Panc1 (cell line): ENCODE measurements around the gene EARS2. TPM values are rescaled to one million over a fixed set of nuclear protein-coding genes. Genes with fewer than 3 reads are reported as not detected.

Experiments
- ATAC-seq: fragments of 200-7000 bp; cut with Tn5 transposase; 2 replicates; pipeline ENCODE4 v1.9.1; 2020; ENCODE audit warnings: mild to moderate bottlenecking, moderate library complexity
- BruUV-seq: library from RNA; stranded (reverse); fragments of 400-500 nt; replicated peaks from 2 replicates; lab custom pipeline; 2021; lab: Mats Ljungman, UMichigan
- CTCF ChIA-PET: fragments of 300-600 bp; sonication (Branson Sonifier 250); formaldehyde crosslinking; loops from one replicate; lab custom pipeline; 2022; ENCODE audit warnings: antibody characterized with exemption; lab: Charles Lee
- POLR2A ChIA-PET: fragments of 300-600 bp; sonication (Branson Sonifier 250); formaldehyde crosslinking; loops from one replicate; lab custom pipeline; 2022; ENCODE audit warnings: antibody characterized with exemption; lab: Charles Lee
- DNase-seq: peaks from one replicate; pipeline ENCODE4 v3.0.0-alpha.2; 2010; ENCODE audit warnings: low read depth, low spot score
- H3K27ac ChIP-seq: 2 replicates; pipeline ENCODE4 v1.5.1; 2011; ENCODE audit warnings: mild to moderate bottlenecking, low read length, inconsistent platforms
- H3K27me3 ChIP-seq: fragments of 200-500 bp; sonication (Bioruptor generic); 2 replicates; pipeline ENCODE4 v1.6.0; 2014; ENCODE audit warnings: low read length, inconsistent platforms; ENCODE audit not compliant: control insufficient read depth, insufficient read depth
- H3K36me3 ChIP-seq: fragments of 200-500 bp; sonication (Bioruptor generic); 2 replicates; pipeline ENCODE4 v1.5.1; 2014; ENCODE audit warnings: inconsistent platforms, mild to moderate bottlenecking, low read length, moderate library complexity; ENCODE audit not compliant: control insufficient read depth, insufficient read depth
- H3K4me1 ChIP-seq: 2 replicates; pipeline ENCODE4 v1.5.1; 2011; ENCODE audit warnings: inconsistent platforms, mild to moderate bottlenecking, low read length, moderate library complexity; ENCODE audit not compliant: control insufficient read depth, insufficient read depth
- H3K4me3 ChIP-seq, 2 experiments: 2 replicates each; pipeline ENCODE4 v1.5.1; 2011 to 2012; ENCODE audit warnings: low read depth in 2 of 2, low read length in 2 of 2, mild to moderate bottlenecking in 2 of 2, inconsistent platforms in 1 of 2, moderate library complexity in 1 of 2
- H3K9me3 ChIP-seq: fragments of 200-500 bp; sonication (Bioruptor generic); 2 replicates; pipeline ENCODE4 v1.5.1; 2014; ENCODE audit warnings: low read depth, mild to moderate bottlenecking, inconsistent platforms, low read length, moderate library complexity; ENCODE audit not compliant: control insufficient read depth, insufficient read depth
- POLR2AphosphoS5 ChIP-seq: IDR thresholded peaks from 2 replicates; pipeline ENCODE4 v1.6.1; 2012; ENCODE audit warnings: mild to moderate bottlenecking, low read depth, low read length, moderate library complexity
- SIN3A ChIP-seq: IDR thresholded peaks from 2 replicates; pipeline ENCODE4 v1.6.1; 2012; ENCODE audit warnings: low read depth, mild to moderate bottlenecking, low read length, moderate library complexity, borderline replicate concordance; ENCODE audit not compliant: insufficient read depth
- TCF7L2 ChIP-seq: IDR thresholded peaks from 2 replicates; pipeline ENCODE4 v1.6.1; 2011; ENCODE audit warnings: mild to moderate bottlenecking, low read depth, low read length, inconsistent platforms
- in situ Hi-C: cut with HindIII; loops from 2 replicates; pipeline ENCODE4 v1.10.0; 2016; ENCODE audit warnings: low sequenced_read_pairs, low pct_unique_long_range_greater_than_20kb
- intact Hi-C: fragments of 100-400 bp; cut with micrococcal nuclease; formaldehyde crosslinking; loops from one replicate; pipeline ENCODE4 v1.10.0; 2022; ENCODE audit not compliant: unreplicated experiment
- total RNA-seq: library from RNA; stranded (reverse); gene quantifications from one replicate; pipeline ENCODE4 v1.2.1, GENCODE V29; 2021; ENCODE audit not compliant: unreplicated experiment
- TF ChIP-seq, protein P1 (sequence below): fragments of 450-650 bp; IDR thresholded peaks from 2 replicates; pipeline ENCODE4 v1.5.1; 2017; ENCODE audit warnings: mild to moderate bottlenecking
- TF ChIP-seq, protein P2 (sequence below), 2 experiments: IDR thresholded peaks; 2 replicates each; pipeline ENCODE4 v1.6.1; 2011 to 2012; ENCODE audit warnings: low read depth in 2 of 2, control low read depth in 1 of 2, low read length in 1 of 2, mild to moderate bottlenecking in 1 of 2, moderate library complexity in 1 of 2; ENCODE audit not compliant: insufficient read depth in 1 of 2

The EARS2 gene
- total RNA-seq, 1 experiment from 2014 or later = 31.3 TPM

DNA sequence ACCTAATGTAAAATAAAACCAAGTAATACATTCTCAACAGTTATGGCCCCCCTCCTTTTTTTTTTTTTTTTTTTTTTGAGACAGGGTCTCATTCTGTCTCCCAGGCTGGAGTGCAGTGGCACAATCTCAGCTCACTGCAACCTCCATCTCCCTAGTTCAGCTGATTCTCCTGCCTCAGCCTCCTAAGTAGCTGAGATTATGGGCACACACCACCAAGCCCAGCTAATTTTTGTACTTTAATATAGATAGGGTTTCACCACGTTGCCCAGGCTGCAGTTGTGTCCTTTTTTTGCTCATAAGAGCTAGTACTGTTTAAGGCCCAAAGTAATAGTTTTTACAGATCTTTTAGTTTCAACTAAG lies 18.3 kb downstream of the EARS2 start:
- DNase-seq = no peak
- ATAC-seq = no peak
- no peaks in the 10 kb centered on the region for H3K4me1 ChIP-seq
- TF ChIP-seq SIN3A = no peak
- TF ChIP-seq, protein P1, sequence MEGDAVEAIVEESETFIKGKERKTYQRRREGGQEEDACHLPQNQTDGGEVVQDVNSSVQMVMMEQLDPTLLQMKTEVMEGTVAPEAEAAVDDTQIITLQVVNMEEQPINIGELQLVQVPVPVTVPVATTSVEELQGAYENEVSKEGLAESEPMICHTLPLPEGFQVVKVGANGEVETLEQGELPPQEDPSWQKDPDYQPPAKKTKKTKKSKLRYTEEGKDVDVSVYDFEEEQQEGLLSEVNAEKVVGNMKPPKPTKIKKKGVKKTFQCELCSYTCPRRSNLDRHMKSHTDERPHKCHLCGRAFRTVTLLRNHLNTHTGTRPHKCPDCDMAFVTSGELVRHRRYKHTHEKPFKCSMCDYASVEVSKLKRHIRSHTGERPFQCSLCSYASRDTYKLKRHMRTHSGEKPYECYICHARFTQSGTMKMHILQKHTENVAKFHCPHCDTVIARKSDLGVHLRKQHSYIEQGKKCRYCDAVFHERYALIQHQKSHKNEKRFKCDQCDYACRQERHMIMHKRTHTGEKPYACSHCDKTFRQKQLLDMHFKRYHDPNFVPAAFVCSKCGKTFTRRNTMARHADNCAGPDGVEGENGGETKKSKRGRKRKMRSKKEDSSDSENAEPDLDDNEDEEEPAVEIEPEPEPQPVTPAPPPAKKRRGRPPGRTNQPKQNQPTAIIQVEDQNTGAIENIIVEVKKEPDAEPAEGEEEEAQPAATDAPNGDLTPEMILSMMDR = no peak
- no peak for TF ChIP-seq TCF7L2
- TF ChIP-seq, protein P2, sequence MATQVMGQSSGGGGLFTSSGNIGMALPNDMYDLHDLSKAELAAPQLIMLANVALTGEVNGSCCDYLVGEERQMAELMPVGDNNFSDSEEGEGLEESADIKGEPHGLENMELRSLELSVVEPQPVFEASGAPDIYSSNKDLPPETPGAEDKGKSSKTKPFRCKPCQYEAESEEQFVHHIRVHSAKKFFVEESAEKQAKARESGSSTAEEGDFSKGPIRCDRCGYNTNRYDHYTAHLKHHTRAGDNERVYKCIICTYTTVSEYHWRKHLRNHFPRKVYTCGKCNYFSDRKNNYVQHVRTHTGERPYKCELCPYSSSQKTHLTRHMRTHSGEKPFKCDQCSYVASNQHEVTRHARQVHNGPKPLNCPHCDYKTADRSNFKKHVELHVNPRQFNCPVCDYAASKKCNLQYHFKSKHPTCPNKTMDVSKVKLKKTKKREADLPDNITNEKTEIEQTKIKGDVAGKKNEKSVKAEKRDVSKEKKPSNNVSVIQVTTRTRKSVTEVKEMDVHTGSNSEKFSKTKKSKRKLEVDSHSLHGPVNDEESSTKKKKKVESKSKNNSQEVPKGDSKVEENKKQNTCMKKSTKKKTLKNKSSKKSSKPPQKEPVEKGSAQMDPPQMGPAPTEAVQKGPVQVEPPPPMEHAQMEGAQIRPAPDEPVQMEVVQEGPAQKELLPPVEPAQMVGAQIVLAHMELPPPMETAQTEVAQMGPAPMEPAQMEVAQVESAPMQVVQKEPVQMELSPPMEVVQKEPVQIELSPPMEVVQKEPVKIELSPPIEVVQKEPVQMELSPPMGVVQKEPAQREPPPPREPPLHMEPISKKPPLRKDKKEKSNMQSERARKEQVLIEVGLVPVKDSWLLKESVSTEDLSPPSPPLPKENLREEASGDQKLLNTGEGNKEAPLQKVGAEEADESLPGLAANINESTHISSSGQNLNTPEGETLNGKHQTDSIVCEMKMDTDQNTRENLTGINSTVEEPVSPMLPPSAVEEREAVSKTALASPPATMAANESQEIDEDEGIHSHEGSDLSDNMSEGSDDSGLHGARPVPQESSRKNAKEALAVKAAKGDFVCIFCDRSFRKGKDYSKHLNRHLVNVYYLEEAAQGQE (IDR thresholded peaks at IDR 0.05; ENCODE audit: insufficient read depth in 1 of 2, low read depth in 2 of 2, low read length in 1 of 2) = no peak
- no peak for TF ChIP-seq POLR2AphosphoS5
- in situ Hi-C loops (no loop called here), intact Hi-C loops (no loop called here)
- H3K36me3 ChIP-seq = peaks cover 8% of the 10 kb centered on the region
- no TSS peak for BruUV-seq
- H3K27me3 ChIP-seq = no peaks in the 10 kb centered on the region
- no peaks in the 10 kb centered on the region for H3K9me3 ChIP-seq
- no peak overlapping the region for H3K4me3 ChIP-seq
- CTCF ChIA-PET = no interaction called here
- H3K27ac ChIP-seq = no peak overlapping the region
- POLR2A ChIA-PET = interaction anchor here (0.6 to 0.7 kb wide), 2 partner anchors 35 to 1191 kb away, joined by 12 read pairs; no protein-coding TSS in a partner anchor

- ChIA-PET CTCF (no interaction called here), POLR2A (no interaction called here)
- DNase-seq = no peak
- ATAC-seq = no peak
- Histone ChIP-seq H3K27me3 (no peaks in the 10 kb centered on the region), H3K36me3 (peaks cover 12% of the 10 kb centered on the region), H3K9me3 (no peaks in the 10 kb centered on the region), H3K4me1 (no peaks in the 10 kb centered on the region), H3K4me3 (no peak overlapping the region), H3K27ac (no peak overlapping the region)
- in situ Hi-C loops (no loop called here), intact Hi-C loops (no loop called here)
- no TSS peak for BruUV-seq
- TF ChIP-seq, protein P2 (IDR thresholded peaks at IDR 0.05; ENCODE audit: insufficient read depth in 1 of 2, low read depth in 2 of 2, low read length in 1 of 2) = no peak
- TF ChIP-seq, protein P1 = no peak
These were observed 19.8 kb downstream of the EARS2 start for GRCh38 chr16:23537390-23537789.
